PFSK-1 (cell line): ENCODE results near the gene ECE1.

ENCODE experiments used
- FOXP2 ChIP-seq: optimal IDR thresholded peaks from 2 replicates; pipeline ENCODE3; 2011; ENCODE audit warnings: borderline replicate concordance, control low read depth, inconsistent platforms; ENCODE audit not compliant: insufficient read depth; ENCODE audit errors: extremely low read length, extremely low read depth
- POLR2AphosphoS5 ChIP-seq: IDR thresholded peaks from 2 replicates; pipeline ENCODE4 v1.6.1; 2012; ENCODE audit warnings: low read depth, mild to moderate bottlenecking, control low read depth, low read length, moderate library complexity
- REST ChIP-seq, 2 experiments: IDR thresholded peaks; 2 replicates each; pipeline versions ENCODE4 v1.6.1 to v1.8.0; 2011 to 2012; ENCODE audit warnings: low read depth in 2 of 2, low read length in 2 of 2, control low read depth in 1 of 2, inconsistent platforms in 1 of 2, mild to moderate bottlenecking in 1 of 2, moderate library complexity in 1 of 2; ENCODE audit not compliant: insufficient read depth in 1 of 2
- SIN3A ChIP-seq: IDR thresholded peaks from 2 replicates; pipeline ENCODE4 v1.6.1; 2012; ENCODE audit warnings: mild to moderate bottlenecking, low read length, moderate library complexity, borderline replicate concordance; ENCODE audit not compliant: insufficient read depth
- TAF1 ChIP-seq: IDR thresholded peaks from 2 replicates; pipeline ENCODE4 v1.6.1; 2012; ENCODE audit warnings: low read length, control low read depth, borderline replicate concordance; ENCODE audit not compliant: insufficient read depth

Gene ECE1

GRCh38 chr1:21291964-21292363, 1.7 kb upstream of the ECE1 start:
- TF ChIP-seq TAF1, result no peak
- no peak for TF ChIP-seq FOXP2
- no peak for TF ChIP-seq POLR2AphosphoS5
- no peak for TF ChIP-seq SIN3A
- no peak for TF ChIP-seq REST (IDR thresholded peaks at IDR 0.05; ENCODE audit: insufficient read depth in 1 of 2, low read depth in 2 of 2, low read length in 2 of 2)

- TF ChIP-seq FOXP2 (no peak), TAF1 (no peak), POLR2AphosphoS5 (no peak), REST (IDR thresholded peaks at IDR 0.05; ENCODE audit: insufficient read depth in 1 of 2, low read depth in 2 of 2, low read length in 2 of 2) (no peak), SIN3A (no peak)
Measured at GRCh38 chr1:21291184-21291583, 921 bp upstream of the ECE1 start.

GRCh38 chr1:21290546-21290944, 282 bp upstream of the ECE1 start:
- TF ChIP-seq FOXP2 (no peak), SIN3A (no peak), REST (IDR thresholded peaks at IDR 0.05; ENCODE audit: insufficient read depth in 1 of 2, low read depth in 2 of 2, low read length in 2 of 2) (no peak), TAF1 (no peak), POLR2AphosphoS5 (no peak)

GRCh38 chr1:21289127-21289526, 1.1 kb downstream of the ECE1 start:
- TF ChIP-seq REST (IDR thresholded peaks at IDR 0.05; ENCODE audit: insufficient read depth in 1 of 2, low read depth in 2 of 2, low read length in 2 of 2), result no peak
- no peak for TF ChIP-seq POLR2AphosphoS5
- no peak for TF ChIP-seq TAF1
- no peak for TF ChIP-seq FOXP2
- TF ChIP-seq SIN3A, result no peak

GRCh38 chr1:21287905-21288514, 2.3 kb downstream of the ECE1 start:
- no peak for TF ChIP-seq SIN3A
- TF ChIP-seq REST (IDR thresholded peaks at IDR 0.05; ENCODE audit: insufficient read depth in 1 of 2, low read depth in 2 of 2, low read length in 2 of 2), result no peak
- no peak for TF ChIP-seq POLR2AphosphoS5
- TF ChIP-seq TAF1, result no peak
- no peak for TF ChIP-seq FOXP2
